Effector CD4-positive, alpha-beta T cell (primary cell): Measurements from ENCODE around the gene PRKAG2.

ENCODE experiments used
- DNase-seq: peaks from one replicate; pipeline ENCODE4 v3.0.0-alpha.2; 2020

The PRKAG2 gene

GRCh38 chr7:151900591-151900985, 23.7 kb upstream of the PRKAG2 start:
- no peak for DNase-seq

- DNase-seq = no peak
These were observed 22.8 kb upstream of the PRKAG2 start for GRCh38 chr7:151899513-151900360.

GRCh38 chr7:151897951-151898686, 21.2 kb upstream of the PRKAG2 start:
- DNase-seq = no peak

DNA sequence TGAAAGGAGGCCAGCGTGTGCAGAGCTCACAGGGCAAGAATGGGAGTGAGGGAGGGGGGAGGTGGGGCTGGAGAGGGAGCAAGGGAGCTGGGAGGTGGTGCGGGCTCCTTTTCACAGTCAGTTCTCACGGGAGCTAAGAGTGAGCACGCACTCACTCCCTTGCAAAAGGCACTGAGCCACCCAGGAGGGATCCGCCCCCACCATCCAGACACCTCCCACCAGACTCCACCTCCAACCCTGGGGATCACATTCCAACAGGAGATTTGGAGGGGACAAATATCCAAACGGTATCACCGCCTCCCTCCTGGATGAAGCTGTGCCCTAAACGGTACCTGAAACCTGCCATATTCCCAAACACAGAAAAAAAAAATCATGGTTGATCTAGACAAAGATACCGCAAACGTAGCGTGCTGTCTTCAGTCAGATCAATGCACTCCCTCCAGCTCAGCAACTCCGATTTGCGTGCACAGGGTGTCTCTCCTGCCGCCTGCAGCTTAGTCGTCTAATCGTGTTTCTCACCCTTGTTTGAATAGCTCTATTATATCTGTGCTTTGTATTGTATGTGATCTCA, 20.3 kb upstream of the PRKAG2 start:
- no peak for DNase-seq

DNA sequence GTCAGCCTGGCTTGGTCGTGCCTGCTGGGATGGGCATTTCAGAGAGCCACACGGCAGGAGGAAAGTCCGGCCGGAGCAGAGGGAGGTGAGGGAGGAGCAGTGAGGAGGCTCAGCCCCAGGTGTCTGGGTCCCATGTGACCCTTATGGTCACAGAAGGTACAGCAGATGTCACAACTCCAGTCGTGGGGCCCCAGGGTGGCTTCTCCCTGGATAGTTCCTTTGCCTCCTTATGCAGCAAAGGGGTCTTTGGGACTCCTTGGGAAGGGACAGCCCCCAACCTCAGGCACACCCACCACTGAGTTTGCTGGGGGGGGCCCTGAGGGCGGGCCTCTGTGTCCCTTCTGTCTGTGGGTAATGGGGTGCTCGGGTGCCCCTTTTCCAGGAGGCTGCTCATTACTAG, 19.6 kb upstream of the PRKAG2 start:
- no peak for DNase-seq

- DNase-seq = no peak
These were observed 19.2 kb upstream of the PRKAG2 start for GRCh38 chr7:151896086-151896485.

DNA sequence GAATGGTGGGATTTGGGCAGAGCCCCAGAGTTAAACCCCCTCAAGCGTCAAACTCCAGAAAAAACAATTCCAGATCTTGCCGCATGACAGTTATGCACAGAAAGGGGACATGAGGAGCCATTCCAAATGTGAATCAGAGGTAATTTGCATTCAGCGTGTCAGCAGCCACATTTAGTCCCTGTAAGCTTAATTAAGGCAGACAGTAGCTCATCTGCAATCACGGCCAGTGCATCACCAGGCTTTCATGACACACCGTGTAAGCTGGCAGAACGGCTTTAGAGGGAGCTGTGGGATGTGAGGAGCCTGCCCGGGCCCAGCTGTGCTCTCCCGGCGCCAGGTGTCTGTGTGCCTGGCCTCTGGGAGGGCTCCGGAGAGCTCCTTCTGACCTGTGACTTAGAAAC, 18.7 kb upstream of the PRKAG2 start:
- no peak for DNase-seq

DNA sequence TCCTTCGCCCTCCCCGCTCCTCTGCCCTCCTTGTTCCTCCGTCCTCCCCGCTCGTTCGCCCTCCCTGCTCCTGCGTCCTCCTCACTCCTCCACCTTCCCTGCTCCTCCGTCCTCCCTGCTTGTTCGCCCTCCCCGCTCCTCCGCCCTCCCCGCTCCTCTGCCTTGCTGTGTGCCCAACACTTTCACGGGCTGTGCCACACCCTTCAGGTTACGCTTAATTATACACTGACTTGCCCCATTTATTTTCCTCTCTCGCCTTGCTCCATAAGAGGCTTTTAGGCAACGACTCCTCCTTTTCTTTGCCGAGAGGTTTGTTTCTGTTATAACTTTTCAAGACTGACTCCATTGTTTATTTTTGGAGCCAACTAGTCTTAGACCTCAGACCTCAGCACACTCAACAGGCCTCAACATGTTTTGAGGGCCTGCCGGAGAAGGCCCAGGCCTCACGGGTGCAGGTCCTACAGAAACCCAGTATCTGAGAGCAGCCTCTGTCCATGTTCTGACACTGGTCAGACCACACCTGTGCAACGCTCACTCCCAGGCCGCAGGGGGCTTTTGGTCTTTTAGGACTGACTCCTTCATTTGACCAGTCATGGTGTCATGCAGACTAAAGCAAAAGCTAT, 18.2 kb upstream of the PRKAG2 start:
- DNase-seq = no peak

DNA sequence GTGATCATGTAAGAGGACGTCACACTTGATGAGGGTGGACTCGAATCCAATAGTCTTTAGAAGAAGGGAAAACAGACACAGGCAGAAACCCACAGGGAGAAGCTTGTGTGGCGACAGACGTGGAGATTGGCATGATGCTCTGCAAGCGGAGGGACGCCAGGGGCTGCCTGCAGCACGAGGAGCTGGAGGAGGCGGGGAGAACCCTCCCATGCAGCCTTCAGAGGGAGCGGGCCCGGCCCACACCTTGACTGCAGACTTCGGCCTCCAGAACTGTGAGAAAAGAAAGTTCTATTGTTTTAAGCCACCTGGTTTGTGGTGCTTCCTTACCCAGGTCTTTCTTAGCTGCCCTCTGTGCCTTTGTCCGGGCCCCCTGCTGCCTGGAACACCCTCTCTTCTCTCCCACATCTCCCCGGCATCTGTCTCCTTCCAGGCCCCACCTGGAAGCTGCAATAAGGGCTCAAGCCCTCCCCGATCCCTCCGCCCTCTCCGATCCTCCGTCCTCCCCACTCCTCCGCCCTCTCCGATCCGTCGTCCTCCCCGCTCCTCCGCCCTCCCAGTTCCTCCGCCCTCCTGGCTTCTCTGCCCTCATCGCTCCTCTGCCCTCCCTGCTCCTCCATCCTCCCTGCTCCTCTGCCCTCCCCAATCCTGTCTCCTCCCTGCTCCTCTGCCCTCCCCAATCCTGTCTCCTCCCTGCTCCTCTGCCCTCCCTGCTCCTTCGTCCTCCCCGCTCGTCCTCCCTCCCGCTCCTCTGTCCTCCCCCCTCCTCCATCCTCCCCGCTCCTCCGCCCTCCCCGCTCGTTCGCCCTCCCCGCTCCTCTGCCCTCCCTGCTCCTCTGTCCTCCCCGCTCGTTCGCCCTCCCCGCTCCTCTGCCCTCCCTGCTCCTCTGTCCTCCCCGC, 17.4 kb upstream of the PRKAG2 start:
- no peak for DNase-seq

DNA sequence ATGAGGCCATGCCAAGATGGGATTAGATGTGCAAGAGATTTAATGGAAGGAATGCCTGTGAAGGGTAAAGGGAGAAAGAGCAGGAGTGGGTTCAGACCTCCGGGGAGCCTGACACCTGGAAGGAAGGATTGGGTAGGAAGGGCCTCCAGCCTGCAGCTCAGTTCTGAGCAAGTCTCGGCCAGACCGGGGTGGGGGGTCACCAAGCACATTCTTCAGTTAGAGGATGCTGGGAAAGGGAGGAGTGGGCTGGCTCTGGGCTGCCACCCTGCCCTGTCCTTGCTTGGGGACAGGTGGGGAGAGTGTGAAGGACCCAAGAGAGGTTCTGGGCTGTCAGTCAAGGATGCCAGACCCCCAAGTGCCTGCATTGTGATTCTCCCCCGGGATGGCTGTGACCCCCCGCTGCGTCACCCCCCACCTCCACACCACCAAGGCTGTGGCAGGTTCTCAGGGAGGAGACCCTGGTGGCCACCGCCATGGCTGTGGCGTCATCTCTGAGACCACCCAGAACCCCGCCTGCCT, 16.5 kb upstream of the PRKAG2 start:
- no peak for DNase-seq

- DNase-seq = no peak
These were observed 14.8 kb upstream of the PRKAG2 start for GRCh38 chr7:151891753-151892152.

DNA sequence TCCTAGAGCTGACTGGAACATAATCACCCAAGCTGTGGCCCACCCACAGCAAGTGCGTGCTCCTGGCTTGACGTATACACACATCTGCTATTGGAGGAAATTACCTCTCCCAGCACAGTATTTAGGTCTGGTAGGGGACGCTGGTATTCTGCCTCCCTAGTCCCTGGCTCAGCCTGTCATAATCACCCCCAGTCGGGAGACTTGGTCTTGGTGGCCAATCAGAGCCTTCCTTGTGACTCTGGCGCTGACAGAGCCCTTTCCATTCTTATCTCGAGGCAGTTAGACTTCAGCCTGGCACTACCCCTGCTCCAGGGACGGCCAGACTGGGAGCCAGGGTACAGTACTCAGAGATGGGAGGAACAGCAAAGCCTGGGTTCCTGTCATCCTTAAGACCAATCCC, 14.3 kb upstream of the PRKAG2 start:
- no peak for DNase-seq

- DNase-seq = no peak
These were observed 13.6 kb upstream of the PRKAG2 start for GRCh38 chr7:151890355-151891004.

- no peak for DNase-seq
These were observed 12.8 kb upstream of the PRKAG2 start for GRCh38 chr7:151889406-151890354.

DNA sequence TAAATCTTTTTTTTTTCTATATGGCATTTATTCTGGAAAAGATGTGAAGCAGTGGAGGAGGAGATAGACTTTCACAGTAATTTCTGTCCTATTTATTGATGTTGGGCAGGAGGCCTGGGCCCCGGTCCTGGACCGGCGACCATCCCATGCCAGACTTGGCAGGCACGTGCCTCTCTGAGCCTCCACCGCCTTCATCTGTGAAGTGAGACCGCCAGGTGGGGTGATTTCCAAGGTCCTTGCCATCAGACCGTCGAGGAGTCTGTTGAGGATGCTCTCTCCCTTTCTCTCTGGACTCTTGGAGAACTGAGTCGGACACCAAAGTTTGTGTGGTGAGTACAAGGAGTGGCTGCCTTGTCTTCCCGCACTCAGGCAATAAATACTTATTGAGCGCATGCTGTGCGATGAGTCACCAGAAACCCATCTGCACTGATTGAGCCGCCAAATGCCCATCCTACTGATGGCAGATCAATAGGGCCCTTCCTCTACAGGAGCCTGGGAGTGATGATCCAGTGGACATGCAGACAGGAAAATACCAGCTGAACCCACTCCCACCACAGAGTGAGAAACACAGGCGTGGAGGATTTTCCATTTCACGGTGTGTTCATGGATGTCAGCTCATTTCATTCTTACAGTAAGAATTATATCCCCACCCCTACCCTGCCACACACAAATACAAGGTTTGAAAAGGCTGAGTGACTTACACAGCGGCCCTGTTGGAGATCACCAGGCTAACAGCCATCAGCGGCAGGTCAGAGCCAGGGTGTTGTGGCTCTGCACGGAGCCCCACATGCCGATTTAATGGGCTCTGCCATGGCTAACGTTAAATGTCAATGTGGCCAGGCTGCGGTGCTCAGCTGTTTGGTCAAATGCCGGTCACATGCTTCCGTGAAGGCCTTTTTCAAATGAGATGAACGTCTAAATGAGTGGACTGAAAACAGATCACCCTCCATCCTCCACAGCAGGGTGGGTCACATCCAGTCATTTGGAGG, 11.5 kb upstream of the PRKAG2 start:
- no peak for DNase-seq

GRCh38 chr7:151886783-151887182, 9.9 kb upstream of the PRKAG2 start:
- no peak for DNase-seq

GRCh38 chr7:151885202-151885580, 8.3 kb upstream of the PRKAG2 start:
- no peak for DNase-seq

DNA sequence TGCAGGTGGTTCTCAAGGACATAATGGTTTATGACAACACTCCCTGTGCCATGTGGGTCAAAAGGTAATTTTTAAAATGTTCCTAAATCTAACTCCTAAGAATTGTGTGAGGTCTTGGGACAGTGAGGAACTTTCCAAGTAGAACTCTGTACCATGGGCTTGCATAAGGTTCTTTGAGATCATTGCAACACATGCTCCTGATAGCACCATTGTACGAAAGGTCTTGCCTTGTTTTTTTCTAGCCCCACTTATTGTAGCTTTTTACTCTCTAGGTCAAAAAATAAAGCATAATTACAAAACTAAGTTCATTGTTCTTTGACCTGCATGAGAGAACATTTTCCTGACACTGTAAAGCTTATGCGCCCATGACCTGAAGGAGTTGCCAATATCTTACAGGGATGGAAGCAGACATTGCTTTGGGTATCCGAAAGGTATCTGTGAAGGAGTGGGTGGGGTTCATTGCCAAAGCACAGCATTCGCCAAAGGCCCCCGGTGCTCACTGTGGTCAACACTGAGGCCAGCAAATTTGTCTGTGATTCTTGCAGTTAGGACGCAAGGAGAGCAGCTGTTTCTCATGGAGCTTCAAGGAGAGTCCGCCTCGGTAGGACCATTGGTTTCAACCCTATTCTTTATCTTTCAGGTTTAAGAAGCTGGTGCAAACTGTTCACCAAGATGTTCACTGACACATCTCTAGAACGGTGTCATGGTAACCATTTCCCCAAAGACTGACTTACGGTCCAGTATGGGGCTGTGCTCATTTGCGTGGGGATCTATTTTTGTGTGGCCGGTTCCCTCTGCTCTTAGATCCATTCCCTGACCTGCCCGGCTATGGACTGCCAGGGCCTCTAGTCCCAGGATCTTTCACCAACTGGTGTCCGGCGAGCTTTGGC, 7.6 kb upstream of the PRKAG2 start:
- no peak for DNase-seq
